Measurements from ENCODE around the gene PNLIPRP1. TPM values are rescaled to one million over a fixed set of nuclear protein-coding genes. Genes with fewer than 3 reads are reported as not detected.

Gene PNLIPRP1
- total and polyA plus RNA-seq, 2 donors (not counting 1 experiment from before 2014, with no cell fraction given), result not detected

GRCh38 chr10:116565534-116565933, 25.2 kb upstream of the PNLIPRP1 start:
- H3K36me3 ChIP-seq (ENCODE audit: control insufficient read depth, insufficient read depth, low read length), result no peaks in the 10 kb centered on the region
- H3K27me3 ChIP-seq (ENCODE audit: control insufficient read depth, insufficient read depth, low read length), result no peaks in the 10 kb centered on the region
- no peaks in the 10 kb centered on the region for H3K4me1 ChIP-seq (ENCODE audit: control insufficient read depth, extremely low read depth, insufficient read depth, low read length)
- no peaks in the 10 kb centered on the region for H4K20me1 ChIP-seq (ENCODE audit: control insufficient read depth, extremely low read depth, insufficient read depth, low read length)
- no peak for DNase-seq (ENCODE audit: low read depth in 2 of 2)
- no peak overlapping the region for H3K4me2 ChIP-seq (ENCODE audit: extremely low read depth, insufficient read depth, low read length)
- H3K27ac ChIP-seq (ENCODE audit: insufficient read depth, low read length), result no peak overlapping the region
- H3K9me3 ChIP-seq (ENCODE audit: control insufficient read depth, insufficient read depth, low read depth, low read length), result no peaks in the 10 kb centered on the region
- no peak for TF ChIP-seq CTCF (conservative IDR thresholded peaks at IDR 0.05 in 1 of 2, IDR thresholded peaks at IDR 0.05 in 1 of 2; ENCODE audit: low read depth in 1 of 2, low read length in 2 of 2)
- no peak for TF ChIP-seq EZH2 (IDR thresholded peaks at IDR 0.05; ENCODE audit: low read length, missing control alignments)
- H3K4me3 ChIP-seq (replicated peaks in 1 of 4; ENCODE audit: control extremely low read depth in 1 of 4, insufficient read depth in 1 of 4, low read depth in 3 of 4, low read length in 4 of 4), result no peak overlapping the region
- H2AFZ ChIP-seq (ENCODE audit: low read length), result no peak overlapping the region
- H3K9ac ChIP-seq (ENCODE audit: insufficient read depth, low read length), result no peak overlapping the region
- no peaks in the 10 kb centered on the region for H3K79me2 ChIP-seq (ENCODE audit: control insufficient read depth, insufficient read depth, low read length)

- Histone ChIP-seq H3K9ac (ENCODE audit: insufficient read depth, low read length) (no peak overlapping the region), H3K4me3 (replicated peaks in 1 of 4; ENCODE audit: control extremely low read depth in 1 of 4, insufficient read depth in 1 of 4, low read depth in 3 of 4, low read length in 4 of 4) (no peak overlapping the region), H3K9me3 (ENCODE audit: control insufficient read depth, insufficient read depth, low read depth, low read length) (no peaks in the 10 kb centered on the region), H3K27me3 (ENCODE audit: control insufficient read depth, insufficient read depth, low read length) (no peaks in the 10 kb centered on the region), H3K4me2 (ENCODE audit: extremely low read depth, insufficient read depth, low read length) (no peak overlapping the region), H3K4me1 (ENCODE audit: control insufficient read depth, extremely low read depth, insufficient read depth, low read length) (no peaks in the 10 kb centered on the region), H3K36me3 (ENCODE audit: control insufficient read depth, insufficient read depth, low read length) (no peaks in the 10 kb centered on the region), H3K27ac (ENCODE audit: insufficient read depth, low read length) (no peak overlapping the region), H4K20me1 (ENCODE audit: control insufficient read depth, extremely low read depth, insufficient read depth, low read length) (no peaks in the 10 kb centered on the region), H2AFZ (ENCODE audit: low read length) (no peak overlapping the region), H3K79me2 (ENCODE audit: control insufficient read depth, insufficient read depth, low read length) (no peaks in the 10 kb centered on the region)
- no peak for DNase-seq (ENCODE audit: low read depth in 2 of 2)
- no peak for TF ChIP-seq EZH2 (IDR thresholded peaks at IDR 0.05; ENCODE audit: low read length, missing control alignments)
- TF ChIP-seq CTCF (conservative IDR thresholded peaks at IDR 0.05 in 1 of 2, IDR thresholded peaks at IDR 0.05 in 1 of 2; ENCODE audit: low read depth in 1 of 2, low read length in 2 of 2), result no peak
These were observed 23.8 kb upstream of the PNLIPRP1 start for GRCh38 chr10:116566932-116567331.

- Histone ChIP-seq H3K4me3 (replicated peaks in 1 of 4; ENCODE audit: control extremely low read depth in 1 of 4, insufficient read depth in 1 of 4, low read depth in 3 of 4, low read length in 4 of 4) (no peak overlapping the region), H3K4me1 (ENCODE audit: control insufficient read depth, extremely low read depth, insufficient read depth, low read length) (no peaks in the 10 kb centered on the region), H3K4me2 (ENCODE audit: extremely low read depth, insufficient read depth, low read length) (no peak overlapping the region), H3K79me2 (ENCODE audit: control insufficient read depth, insufficient read depth, low read length) (no peaks in the 10 kb centered on the region), H3K27ac (ENCODE audit: insufficient read depth, low read length) (no peak overlapping the region), H4K20me1 (ENCODE audit: control insufficient read depth, extremely low read depth, insufficient read depth, low read length) (no peaks in the 10 kb centered on the region), H3K9me3 (ENCODE audit: control insufficient read depth, insufficient read depth, low read depth, low read length) (no peaks in the 10 kb centered on the region), H3K9ac (ENCODE audit: insufficient read depth, low read length) (no peak overlapping the region), H3K36me3 (ENCODE audit: control insufficient read depth, insufficient read depth, low read length) (no peaks in the 10 kb centered on the region), H2AFZ (ENCODE audit: low read length) (no peak overlapping the region), H3K27me3 (ENCODE audit: control insufficient read depth, insufficient read depth, low read length) (no peaks in the 10 kb centered on the region)
- no peak for TF ChIP-seq EZH2 (IDR thresholded peaks at IDR 0.05; ENCODE audit: low read length, missing control alignments)
- no peak for DNase-seq (ENCODE audit: low read depth in 2 of 2)
These were observed 23.4 kb upstream of the PNLIPRP1 start for GRCh38 chr10:116567335-116567734.
